ENCODE results near the gene IRF5.

IRF5 gene, protein sequence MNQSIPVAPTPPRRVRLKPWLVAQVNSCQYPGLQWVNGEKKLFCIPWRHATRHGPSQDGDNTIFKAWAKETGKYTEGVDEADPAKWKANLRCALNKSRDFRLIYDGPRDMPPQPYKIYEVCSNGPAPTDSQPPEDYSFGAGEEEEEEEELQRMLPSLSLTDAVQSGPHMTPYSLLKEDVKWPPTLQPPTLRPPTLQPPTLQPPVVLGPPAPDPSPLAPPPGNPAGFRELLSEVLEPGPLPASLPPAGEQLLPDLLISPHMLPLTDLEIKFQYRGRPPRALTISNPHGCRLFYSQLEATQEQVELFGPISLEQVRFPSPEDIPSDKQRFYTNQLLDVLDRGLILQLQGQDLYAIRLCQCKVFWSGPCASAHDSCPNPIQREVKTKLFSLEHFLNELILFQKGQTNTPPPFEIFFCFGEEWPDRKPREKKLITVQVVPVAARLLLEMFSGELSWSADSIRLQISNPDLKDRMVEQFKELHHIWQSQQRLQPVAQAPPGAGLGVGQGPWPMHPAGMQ

GRCh38 chr7:128937647-128938543 is at the start of gene IRF5:
Gene IRF5 (plus strand): TSS chr7:128937927. CDS start chr7:128942082, 4,155 bp downstream.
- Mint-ChIP-seq H3K27me3 (peaks cover 14% of the 10 kb centered on the region), H3K27ac (peak within 1 kb of the TSS; percentile 45), H3K9me3 (no peaks in the 10 kb centered on the region), H3K36me3 (ENCODE audit: low read depth) (no peaks in the 10 kb centered on the region), H3K4me1 (ENCODE audit: low read depth) (peaks cover 41% of the 10 kb centered on the region), H3K4me3 (peak within 1 kb of the TSS; percentile 82)

DNA sequence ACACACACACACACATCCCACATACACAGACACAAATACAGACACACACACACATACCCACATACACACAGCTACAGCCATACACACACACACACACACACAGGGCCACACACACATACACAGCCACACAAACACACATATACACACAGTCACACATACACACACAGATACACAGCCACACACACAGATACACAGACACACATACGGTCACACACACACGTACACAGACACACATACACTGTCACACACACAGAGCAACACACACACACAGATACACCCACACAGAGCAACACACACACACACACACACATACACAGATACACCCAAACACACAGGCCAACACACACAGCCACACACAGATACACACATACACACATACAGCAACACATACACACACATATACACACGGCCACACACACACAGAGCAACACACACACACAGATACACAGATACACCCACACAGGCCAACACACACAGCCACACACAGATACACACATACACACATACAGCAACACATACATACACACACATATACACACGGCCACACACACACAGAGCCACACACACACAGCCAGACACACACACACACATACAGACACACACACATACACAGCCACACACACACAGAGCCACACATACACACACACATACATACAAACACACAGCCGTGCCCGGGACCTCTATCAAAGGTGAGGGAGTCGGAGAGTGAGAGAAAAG is 49.5 kb upstream of the IRF5 start:
- Mint-ChIP-seq H3K36me3 (ENCODE audit: low read depth) (no peaks in the 10 kb centered on the region), H3K4me3 (no peak overlapping the region), H3K4me1 (ENCODE audit: low read depth) (peaks cover 7% of the 10 kb centered on the region), H3K27ac (no peak overlapping the region), H3K27me3 (peaks cover 13% of the 10 kb centered on the region), H3K9me3 (no peaks in the 10 kb centered on the region)

GRCh38 chr7:128888756-128889095 is 49.0 kb upstream of the IRF5 start:
- peaks cover 3% of the 10 kb centered on the region for H3K4me1 Mint-ChIP-seq (ENCODE audit: low read depth)
- peaks cover 13% of the 10 kb centered on the region for H3K27me3 Mint-ChIP-seq
- H3K9me3 Mint-ChIP-seq = no peaks in the 10 kb centered on the region
- H3K36me3 Mint-ChIP-seq (ENCODE audit: low read depth) = no peaks in the 10 kb centered on the region
- no peak overlapping the region for H3K27ac Mint-ChIP-seq
- no peak overlapping the region for H3K4me3 Mint-ChIP-seq

DNA sequence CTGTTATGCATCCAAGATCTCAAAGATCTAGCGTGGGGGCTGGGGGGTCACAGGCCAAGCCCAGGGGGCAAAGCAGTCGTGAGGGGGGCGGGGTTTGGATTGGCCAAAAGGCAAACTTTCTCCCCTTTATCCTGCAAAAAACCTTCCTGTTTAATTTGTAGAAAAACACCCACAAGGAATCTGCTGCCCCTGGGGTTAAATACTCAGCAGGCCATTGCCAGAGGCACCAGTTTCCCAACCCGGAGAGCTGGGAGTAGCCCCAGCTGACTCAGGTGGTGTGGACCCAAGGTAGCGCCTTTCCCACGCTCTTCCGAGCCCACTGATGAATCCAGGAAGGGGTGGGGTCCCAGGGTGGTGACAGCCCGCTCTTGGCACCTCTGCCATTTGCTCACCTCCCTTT is 48.6 kb upstream of the IRF5 start:
- Mint-ChIP-seq H3K36me3 (ENCODE audit: low read depth) (no peaks in the 10 kb centered on the region), H3K4me3 (no peak overlapping the region), H3K27me3 (peaks cover 13% of the 10 kb centered on the region), H3K27ac (no peak overlapping the region), H3K9me3 (no peaks in the 10 kb centered on the region), H3K4me1 (ENCODE audit: low read depth) (peaks cover 3% of the 10 kb centered on the region)

GRCh38 chr7:128890306-128891109 is 47.2 kb upstream of the IRF5 start:
- Mint-ChIP-seq H3K27me3 (peaks cover 13% of the 10 kb centered on the region), H3K36me3 (ENCODE audit: low read depth) (no peaks in the 10 kb centered on the region), H3K4me1 (ENCODE audit: low read depth) (peaks cover 3% of the 10 kb centered on the region), H3K9me3 (no peaks in the 10 kb centered on the region), H3K4me3 (no peak overlapping the region), H3K27ac (no peak overlapping the region)

GRCh38 chr7:128891110-128891941 is 46.4 kb upstream of the IRF5 start:
- Mint-ChIP-seq H3K4me1 (ENCODE audit: low read depth) (peaks cover 3% of the 10 kb centered on the region), H3K9me3 (no peaks in the 10 kb centered on the region), H3K27ac (no peak overlapping the region), H3K36me3 (ENCODE audit: low read depth) (no peaks in the 10 kb centered on the region), H3K27me3 (peaks cover 9% of the 10 kb centered on the region), H3K4me3 (no peak overlapping the region)

GRCh38 chr7:128891942-128892269 is 45.8 kb upstream of the IRF5 start:
- no peak overlapping the region for H3K4me3 Mint-ChIP-seq
- H3K9me3 Mint-ChIP-seq = no peaks in the 10 kb centered on the region
- H3K36me3 Mint-ChIP-seq (ENCODE audit: low read depth) = no peaks in the 10 kb centered on the region

GRCh38 chr7:128892521-128893250 is 45.0 kb upstream of the IRF5 start:
- no peaks in the 10 kb centered on the region for H3K9me3 Mint-ChIP-seq
- no peak overlapping the region for H3K27ac Mint-ChIP-seq
- H3K4me3 Mint-ChIP-seq = no peak overlapping the region
- H3K4me1 Mint-ChIP-seq (ENCODE audit: low read depth) = peaks cover 3% of the 10 kb centered on the region
- H3K36me3 Mint-ChIP-seq (ENCODE audit: low read depth) = no peaks in the 10 kb centered on the region
- peaks cover 9% of the 10 kb centered on the region for H3K27me3 Mint-ChIP-seq

More at GRCh38 chr7:128891942-128892269, 45.8 kb upstream of the IRF5 start:
- Mint-ChIP-seq H3K4me1 (ENCODE audit: low read depth) (peaks cover 3% of the 10 kb centered on the region), H3K27me3 (peaks cover 9% of the 10 kb centered on the region), H3K27ac (no peak overlapping the region)

DNA sequence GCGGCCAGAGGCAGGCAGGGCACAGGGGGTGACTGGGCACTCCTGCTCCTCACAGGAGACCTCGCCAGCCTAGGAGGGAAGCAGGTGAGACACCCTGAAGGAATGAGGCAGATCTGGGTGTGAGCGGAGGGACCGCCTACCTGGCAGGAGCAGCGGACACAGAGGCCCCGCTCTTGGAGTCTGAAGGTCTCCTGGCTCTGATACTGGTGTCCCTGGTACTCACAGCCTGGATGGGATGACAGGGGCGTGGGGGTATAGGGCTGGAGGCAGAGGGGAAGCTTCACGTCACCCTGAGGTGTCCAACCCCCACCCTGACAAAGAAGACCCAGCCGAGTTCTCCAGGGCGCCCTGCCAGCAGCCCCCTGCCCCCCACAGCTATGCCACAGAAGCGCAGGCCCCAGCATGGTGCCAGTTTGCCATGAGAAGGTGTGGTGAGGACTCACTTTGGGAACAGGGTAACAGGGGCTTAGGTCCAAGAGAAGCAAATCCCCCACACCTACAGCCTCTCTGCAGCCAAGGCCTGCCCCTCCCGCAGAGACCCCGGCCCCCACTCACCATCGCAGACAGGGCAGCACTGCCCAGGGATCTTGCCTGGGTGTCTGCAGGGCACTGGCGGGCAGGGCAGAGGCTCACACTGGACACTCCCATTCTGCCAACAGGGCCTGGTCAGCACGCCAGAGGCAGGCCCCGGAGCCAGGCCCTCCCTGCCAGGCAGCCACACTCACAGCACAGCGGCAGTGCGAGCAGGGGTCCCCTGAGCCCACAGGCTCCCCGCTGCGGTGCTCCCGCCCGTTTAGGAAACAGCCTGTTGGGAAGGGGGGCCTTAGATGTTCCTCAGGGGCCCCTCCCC is 44.3 kb upstream of the IRF5 start:
- H3K27me3 Mint-ChIP-seq = peaks cover 11% of the 10 kb centered on the region
- peaks cover 2% of the 10 kb centered on the region for H3K9me3 Mint-ChIP-seq
- H3K4me3 Mint-ChIP-seq = no peak overlapping the region
- H3K36me3 Mint-ChIP-seq (ENCODE audit: low read depth) = peaks cover 2% of the 10 kb centered on the region
- no peak overlapping the region for H3K27ac Mint-ChIP-seq
- peaks cover 5% of the 10 kb centered on the region for H3K4me1 Mint-ChIP-seq (ENCODE audit: low read depth)

- peaks cover 13% of the 10 kb centered on the region for H3K27me3 Mint-ChIP-seq
- H3K4me3 Mint-ChIP-seq = no peak overlapping the region
- H3K4me1 Mint-ChIP-seq (ENCODE audit: low read depth) = peaks cover 6% of the 10 kb centered on the region
- H3K36me3 Mint-ChIP-seq (ENCODE audit: low read depth) = peaks cover 4% of the 10 kb centered on the region
- no peak overlapping the region for H3K27ac Mint-ChIP-seq
- H3K9me3 Mint-ChIP-seq = peaks cover 4% of the 10 kb centered on the region
Measured at GRCh38 chr7:128894101-128894440, 43.7 kb upstream of the IRF5 start.

GRCh38 chr7:128895320-128895719 is 42.4 kb upstream of the IRF5 start:
- Mint-ChIP-seq H3K9me3 (peaks cover 5% of the 10 kb centered on the region), H3K4me3 (no peak overlapping the region), H3K27me3 (peaks cover 6% of the 10 kb centered on the region), H3K27ac (no peak overlapping the region), H3K36me3 (ENCODE audit: low read depth) (peaks cover 4% of the 10 kb centered on the region), H3K4me1 (ENCODE audit: low read depth) (peaks cover 3% of the 10 kb centered on the region)

DNA sequence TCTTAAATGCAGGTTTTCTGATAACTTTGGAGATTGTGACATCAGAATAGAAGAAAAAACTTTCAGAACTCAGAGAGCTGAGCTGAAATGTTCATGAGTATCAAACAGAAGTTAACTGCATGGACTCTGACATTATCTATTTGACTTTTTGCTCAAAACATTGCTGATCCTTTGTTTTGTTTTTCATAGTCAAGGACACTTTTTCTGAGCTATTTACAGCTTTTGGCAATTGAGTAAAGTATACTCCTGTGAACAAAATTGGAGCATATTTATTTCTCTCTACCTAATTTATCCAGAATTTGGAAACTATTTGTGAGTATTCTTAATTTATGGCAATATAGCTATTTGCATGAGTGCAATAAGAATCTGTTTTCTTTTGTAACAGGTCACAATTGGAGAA is 38.3 kb upstream of the IRF5 start:
- no peak overlapping the region for H3K27ac Mint-ChIP-seq
- H3K4me3 Mint-ChIP-seq = no peak overlapping the region
- peaks cover 9% of the 10 kb centered on the region for H3K9me3 Mint-ChIP-seq
- H3K4me1 Mint-ChIP-seq (ENCODE audit: low read depth) = peaks cover 3% of the 10 kb centered on the region
- H3K27me3 Mint-ChIP-seq = peaks cover 16% of the 10 kb centered on the region
- peaks cover 4% of the 10 kb centered on the region for H3K36me3 Mint-ChIP-seq (ENCODE audit: low read depth)

Data from stimulated activated naive CD8-positive, alpha-beta T cell treated with anti-CD3 and anti-CD28 coated beads, Interleukin-15, Interleukin-2, amounts not matched to agents 100 ng/mL and 50 ng/mL, for 24 hours (primary cell).